Cardiac septum (tissue), 1 donor: ENCODE data around the gene SLAIN1. TPM values are rescaled to one million over a fixed set of nuclear protein-coding genes. Genes with fewer than 3 reads are reported as not detected.

ENCODE experiments used
- DNase-seq: peaks from one replicate; pipeline ENCODE4 v3.0.0-alpha.2; 2020; ENCODE audit warnings: low spot score
- intact Hi-C: fragments of 100-400 bp; cut with DNase I; formaldehyde crosslinking; loops from one replicate; pipeline ENCODE4 v1.14.0; 2022
- total RNA-seq: library from RNA; stranded (reverse); fragmentation: NEBNext Ultra II Directional; extraction: Animal tissue kit (Norgen Biotek cat#: 25700); gene quantifications from one replicate; pipeline ENCODE4 v1.2.1, GENCODE V29; 2021
- donor health status: DM: no; HTN: no; CAD: no.

Gene SLAIN1
- total RNA-seq, 1 donor from 2014 or later = 3.8 TPM

DNA sequence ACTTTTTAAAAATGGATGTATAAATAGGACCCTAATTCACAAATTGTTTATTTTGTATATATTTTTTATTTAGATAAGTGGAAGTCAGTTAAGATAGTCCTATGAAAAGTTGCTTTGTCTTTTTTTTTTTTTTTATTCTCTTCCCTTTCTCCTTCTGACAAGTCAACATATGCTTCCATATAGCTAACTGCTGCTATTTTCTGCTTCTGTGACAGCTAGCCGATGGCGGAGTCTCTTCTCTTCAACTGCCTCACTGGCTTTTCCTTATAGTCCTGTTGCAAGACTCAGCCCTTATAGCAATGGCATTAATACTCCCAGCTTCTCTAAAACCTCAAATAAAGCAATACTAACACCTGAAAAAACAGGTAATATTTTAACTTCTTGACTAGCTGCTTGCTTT lies 45.3 kb downstream of the SLAIN1 start:
- DNase-seq = no peak
- intact Hi-C loops = no loop called here

DNA sequence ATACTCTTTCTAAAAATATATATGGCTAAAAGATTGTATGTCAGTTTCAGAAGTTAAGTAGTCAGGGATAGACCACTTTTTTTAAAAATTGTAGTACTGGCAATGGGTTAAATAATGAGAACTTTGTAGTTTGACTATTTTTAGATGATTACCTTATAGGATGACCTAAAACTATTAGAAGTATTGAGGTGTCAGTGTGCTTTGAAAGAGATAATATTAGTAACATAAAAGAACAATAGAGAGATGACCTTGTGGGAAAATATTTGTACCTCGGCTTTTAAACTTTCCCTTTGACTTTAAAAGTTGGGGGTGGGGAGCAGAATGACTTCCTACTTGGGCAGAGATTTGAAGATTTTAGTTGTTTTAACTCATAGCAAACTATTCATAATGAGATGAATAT lies 48.3 kb downstream of the SLAIN1 start:
- intact Hi-C loops = no loop called here
- DNase-seq = no peak

DNA sequence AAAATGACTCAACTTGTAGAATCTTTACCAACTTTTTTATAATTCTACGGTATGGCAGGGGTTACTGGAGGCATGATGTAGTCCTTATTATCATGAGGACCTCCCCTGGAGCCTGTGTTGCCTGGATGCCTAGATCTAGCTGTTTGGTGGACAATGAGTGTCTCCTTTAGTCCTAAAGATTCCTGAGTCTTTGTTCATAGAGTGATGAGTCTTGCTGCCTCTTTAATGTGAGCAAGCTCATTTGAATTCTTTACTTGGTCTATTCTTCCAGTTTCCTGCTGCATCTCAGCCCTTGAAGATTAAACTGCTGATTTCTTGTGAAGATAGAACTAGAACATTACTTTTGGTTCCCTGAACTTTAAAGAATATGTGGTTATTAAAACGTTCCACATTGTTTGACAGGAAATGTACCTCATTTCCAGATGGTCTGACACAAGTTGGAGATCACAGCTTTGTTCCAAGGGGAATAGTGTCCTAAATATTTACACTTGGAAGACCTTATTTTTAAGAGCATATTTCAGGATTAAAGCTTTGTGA lies 51.9 kb downstream of the SLAIN1 start:
- intact Hi-C loops = no loop called here
- DNase-seq = no peak

GRCh38 chr13:77751513-77752456 lies 54.3 kb downstream of the SLAIN1 start:
- intact Hi-C loops = loop anchor here (10.0 kb wide), 1 partner anchor 157 kb away; no protein-coding TSS in a partner anchor
- DNase-seq = no peak

DNA sequence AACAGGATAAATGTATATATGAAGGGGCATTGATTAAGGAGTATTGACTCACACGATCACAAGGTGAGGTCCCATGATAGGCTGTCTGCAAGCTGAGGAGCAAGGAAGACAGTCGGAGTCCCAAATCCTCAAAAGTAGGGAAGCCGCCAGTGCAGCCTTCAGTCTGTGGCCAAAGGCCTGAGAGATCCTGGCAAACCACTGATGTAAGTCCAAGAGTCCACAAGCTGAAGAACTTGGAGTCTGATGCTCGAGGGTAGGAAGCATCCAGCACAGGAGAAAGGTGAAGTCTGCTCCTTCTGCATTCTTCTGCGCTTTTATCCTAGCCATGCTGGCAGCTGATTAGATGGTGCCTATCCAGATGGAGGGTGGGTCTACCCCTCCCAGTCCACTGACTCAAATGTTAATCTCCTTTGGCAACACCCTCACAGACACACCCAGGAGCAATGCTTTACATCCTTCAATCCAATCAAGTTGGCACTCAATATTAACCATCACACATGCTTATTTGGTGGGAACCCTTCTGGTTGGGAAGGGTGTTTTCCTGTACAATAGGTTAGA lies 55.1 kb downstream of the SLAIN1 start:
- intact Hi-C loops = loop anchor here (10.0 kb wide), 1 partner anchor 158 kb away; no protein-coding TSS in a partner anchor
- DNase-seq = no peak

- DNase-seq = no peak
- intact Hi-C loops = no loop called here
These were observed 63.4 kb downstream of the SLAIN1 start for GRCh38 chr13:77760893-77761292.

DNA sequence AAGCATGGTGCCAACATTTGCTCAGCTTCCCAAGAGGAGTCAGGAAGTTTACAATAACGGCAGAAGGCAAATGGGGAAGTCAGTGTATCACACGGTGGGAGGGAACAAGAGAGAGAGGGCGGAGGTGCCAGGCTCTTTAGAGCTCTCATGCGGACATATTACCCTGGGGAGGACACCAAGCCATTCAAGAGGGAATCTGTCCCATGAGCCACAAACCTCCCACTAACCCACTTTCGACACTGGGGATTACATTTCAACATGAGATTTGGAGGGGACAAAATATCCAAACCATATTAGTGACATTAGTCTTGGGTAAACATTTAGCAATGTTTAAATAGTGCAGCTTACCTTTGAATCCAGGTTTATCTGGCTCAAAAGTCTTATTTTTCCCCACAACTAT lies 69.9 kb downstream of the SLAIN1 start:
- intact Hi-C loops = no loop called here
- DNase-seq = no peak

GRCh38 chr13:77774181-77774580 lies 76.7 kb downstream of the SLAIN1 start:
- no peak for DNase-seq
- intact Hi-C loops = no loop called here

DNA sequence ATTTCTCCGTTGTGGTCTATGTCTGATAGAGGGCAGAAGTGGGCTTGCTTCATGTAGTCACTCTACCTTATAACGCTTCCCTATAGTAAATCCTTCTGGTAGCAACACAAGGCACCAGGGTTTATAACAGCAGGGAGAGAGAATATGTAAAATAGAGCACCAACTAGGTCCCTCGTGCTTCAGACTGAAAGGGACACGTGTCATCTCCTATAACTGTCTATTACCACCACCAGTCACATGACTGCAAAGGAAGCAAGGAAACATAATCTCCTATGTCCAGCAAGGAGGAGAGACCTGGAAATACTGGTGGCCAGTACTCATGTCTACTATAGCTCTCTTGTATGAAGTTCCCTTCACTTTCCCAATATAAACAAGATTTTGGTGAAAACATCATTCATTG lies 79.2 kb downstream of the SLAIN1 start:
- intact Hi-C loops = no loop called here
- DNase-seq = no peak

- intact Hi-C loops = loop anchor here (2.0 kb wide), 1 partner anchor 341 kb away; no protein-coding TSS in a partner anchor
- no peak for DNase-seq
These were observed 82.2 kb downstream of the SLAIN1 start for GRCh38 chr13:77779552-77780272.

DNA sequence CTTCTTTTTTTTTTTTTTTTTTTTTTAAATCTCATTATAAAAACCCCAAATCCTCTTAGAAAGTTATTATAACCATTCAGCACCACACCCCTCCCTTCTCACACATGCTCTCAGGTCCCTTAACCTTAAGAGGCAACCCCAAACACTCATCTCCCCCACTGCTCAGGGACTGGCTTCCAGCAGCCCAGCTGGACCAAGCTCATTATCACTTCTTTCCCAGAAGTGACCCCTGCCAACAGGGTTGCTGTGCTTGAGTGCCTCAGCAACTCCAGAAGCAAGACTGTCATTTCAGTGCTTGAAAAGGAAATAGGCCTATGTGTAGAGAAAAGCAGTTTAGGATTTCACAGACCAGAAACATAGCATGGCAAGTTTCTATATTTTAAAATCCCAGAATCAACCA lies 84.3 kb downstream of the SLAIN1 start:
- intact Hi-C loops = no loop called here
- DNase-seq = no peak

DNA sequence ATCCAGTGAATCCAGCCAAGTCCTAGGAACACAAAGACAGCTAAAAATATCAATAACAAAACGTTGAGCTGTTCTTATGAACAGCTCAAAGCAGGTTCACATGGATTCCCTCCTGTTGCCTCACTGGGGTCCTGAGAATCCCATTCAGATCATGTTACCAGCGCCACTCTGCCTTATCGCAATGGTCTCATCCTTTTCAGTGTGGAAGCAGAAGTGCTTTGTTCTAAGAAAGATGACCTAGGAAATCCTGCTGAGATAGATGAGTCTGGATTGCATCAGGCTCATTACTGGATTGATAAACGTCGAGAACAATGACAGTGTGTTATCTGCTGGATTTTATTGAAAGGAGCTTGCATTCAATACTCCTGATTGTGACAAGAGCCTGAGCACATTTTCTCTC lies 87.0 kb downstream of the SLAIN1 start:
- no peak for DNase-seq
- intact Hi-C loops = no loop called here

- DNase-seq = no peak
- intact Hi-C loops = no loop called here
These were observed 89.3 kb downstream of the SLAIN1 start for GRCh38 chr13:77786695-77787287.

DNA sequence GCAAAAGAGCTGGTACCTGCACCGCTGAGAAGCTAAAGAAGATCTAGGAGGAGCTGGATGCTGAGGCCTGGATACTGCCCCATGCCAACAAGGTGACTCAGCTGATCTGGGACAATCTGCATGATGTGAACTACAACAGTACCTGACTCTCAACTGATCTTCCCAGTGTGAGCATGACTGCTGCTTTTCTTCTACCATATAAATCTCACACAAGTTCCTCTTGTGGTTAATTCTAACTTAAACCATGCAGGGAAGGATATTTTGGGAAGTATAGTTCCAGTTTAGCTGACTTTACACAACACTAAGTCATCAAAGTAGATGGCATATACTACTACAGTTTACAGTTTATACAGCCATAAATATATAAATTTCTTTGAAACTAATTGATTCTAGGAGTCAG lies 91.9 kb downstream of the SLAIN1 start:
- DNase-seq = no peak
- intact Hi-C loops = no loop called here

- intact Hi-C loops = no loop called here
- no peak for DNase-seq
These were observed 102.7 kb downstream of the SLAIN1 start for GRCh38 chr13:77800219-77800618.

GRCh38 chr13:77806518-77806917 lies 109.0 kb downstream of the SLAIN1 start:
- no peak for DNase-seq
- intact Hi-C loops = no loop called here

DNA sequence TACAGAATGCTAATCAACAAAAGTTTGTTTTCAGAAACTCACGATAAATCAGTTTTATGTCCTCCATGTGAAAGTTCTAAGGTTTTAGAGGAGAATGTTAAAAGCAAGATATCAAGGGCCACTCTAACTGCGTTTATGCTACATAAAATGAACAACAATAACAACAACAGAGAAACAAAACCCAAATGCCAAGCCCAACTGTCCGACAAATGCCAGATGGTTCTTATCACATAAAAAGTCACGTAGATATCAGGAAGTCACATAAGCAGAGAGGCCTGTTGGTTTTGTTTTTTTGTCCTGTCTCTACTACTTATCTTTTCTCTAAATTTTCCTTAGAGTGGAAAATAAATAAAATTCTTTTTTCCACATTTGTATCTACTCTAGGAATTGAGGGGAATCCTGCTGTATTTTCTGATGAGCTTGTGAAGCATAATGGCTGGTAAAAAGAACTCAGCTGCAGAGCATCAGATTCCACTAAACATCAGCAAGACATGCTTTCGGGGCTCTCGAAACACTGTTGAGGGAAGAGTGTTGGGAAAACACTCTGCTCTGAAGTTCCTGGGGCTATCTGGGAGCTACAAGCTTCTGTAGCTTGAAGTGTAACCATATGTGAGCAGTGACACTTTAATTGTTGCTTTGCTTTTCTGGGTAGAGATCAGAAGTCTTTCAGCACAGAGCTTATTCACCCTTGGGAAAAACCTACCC lies 110.1 kb downstream of the SLAIN1 start:
- no peak for DNase-seq
- intact Hi-C loops = no loop called here

- no peak for DNase-seq
- intact Hi-C loops = no loop called here
These were observed 112.9 kb downstream of the SLAIN1 start for GRCh38 chr13:77810430-77810829.

DNA sequence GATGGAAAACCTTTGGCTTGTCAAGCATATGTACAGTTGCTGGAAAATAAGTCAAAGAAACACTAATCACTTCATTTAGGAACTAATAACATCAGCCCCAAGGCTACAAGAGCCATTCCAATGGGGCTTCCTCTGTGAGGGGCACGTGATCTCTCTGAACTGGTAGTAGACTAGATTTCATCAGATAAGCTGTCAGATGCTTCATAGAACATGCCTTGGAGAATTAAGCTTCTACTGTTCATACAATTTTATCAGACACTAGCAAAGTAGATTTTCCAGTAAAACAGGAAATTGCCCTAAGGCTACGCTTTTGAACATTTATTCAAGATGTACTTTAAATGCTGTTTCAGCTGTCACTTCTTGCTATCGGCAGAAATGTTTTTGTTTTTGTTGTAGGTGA lies 113.4 kb downstream of the SLAIN1 start:
- intact Hi-C loops = no loop called here
- no peak for DNase-seq
